GM18861 (cell line): ENCODE results near the gene TTC7B.

Source experiments
- ATAC-seq: cut with Tn5 transposase; IDR thresholded peaks from one replicate; pipeline ENCODE4 v1.9.1; 2021; ENCODE audit not compliant: unreplicated experiment

The TTC7B gene

DNA sequence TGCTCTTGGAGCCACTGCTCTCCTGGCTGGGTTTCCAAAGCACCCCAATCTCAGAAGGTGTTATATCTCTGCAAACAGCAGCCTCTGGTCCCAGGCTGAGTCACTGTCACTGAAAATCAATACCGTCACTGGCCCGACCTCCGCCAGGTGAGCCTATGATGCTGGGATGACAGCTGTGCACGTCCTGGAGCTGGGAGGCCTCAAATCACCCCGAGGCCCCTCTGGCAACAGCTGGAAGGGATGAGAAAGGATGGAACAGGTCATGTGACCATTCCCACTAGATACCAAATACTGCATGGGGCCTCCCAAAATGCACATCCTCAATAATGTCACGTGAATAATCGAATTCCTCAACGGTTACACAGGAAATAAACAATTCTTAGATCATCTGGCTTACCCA, 190.8 kb downstream of the TTC7B start:
- ATAC-seq: no peak

DNA sequence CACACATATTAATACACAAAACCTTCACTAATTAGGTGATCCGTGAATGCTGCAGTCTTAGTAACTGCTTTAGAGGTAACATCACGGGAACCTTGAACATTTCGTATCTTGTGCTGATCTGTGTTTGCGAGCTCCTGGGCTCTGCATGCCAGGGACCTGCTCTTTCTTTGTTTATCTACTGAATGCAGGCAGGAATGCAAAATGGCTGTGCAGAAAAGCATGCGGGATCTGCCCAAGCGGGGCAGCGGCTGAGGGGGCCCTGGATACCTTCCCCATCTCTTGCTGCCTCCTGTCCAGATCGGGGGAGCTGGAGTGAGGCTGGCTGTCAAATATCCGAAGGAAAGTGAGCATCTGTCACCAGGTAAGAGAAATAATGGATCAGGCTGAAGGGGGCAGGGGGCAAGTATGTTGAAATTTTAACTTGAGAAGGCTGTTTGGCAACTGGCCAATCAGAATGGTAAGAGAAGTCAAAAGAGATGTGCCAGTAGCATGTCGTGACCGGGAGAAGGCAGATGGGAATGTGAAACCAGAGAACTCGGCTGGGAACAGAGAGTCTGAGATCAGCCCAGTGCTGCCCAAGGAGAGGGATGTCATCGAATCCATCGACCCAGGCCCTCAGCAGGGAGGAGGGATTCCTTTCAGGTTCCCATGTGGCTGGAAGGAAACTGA, 191.4 kb downstream of the TTC7B start:
- ATAC-seq: no peak

DNA sequence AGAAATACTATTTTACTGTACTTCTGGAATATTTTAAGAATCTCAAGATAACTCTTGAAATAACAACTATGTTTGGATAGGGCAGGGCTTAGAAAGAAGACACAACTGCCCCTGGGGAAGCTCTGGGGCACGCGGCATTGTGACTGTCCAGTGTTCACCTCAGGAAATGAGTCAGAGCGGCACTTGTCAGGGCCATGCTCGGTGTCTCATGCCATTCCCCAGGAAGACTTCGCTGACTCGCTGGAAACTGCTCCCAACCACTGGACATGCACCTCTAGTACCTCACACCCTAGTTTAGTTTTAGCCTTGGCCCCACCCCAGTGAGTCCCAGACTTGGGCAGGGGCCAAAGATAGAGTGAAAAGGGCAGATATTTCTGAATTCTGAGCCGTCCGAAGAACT, 192.0 kb downstream of the TTC7B start:
- no peak for ATAC-seq

DNA sequence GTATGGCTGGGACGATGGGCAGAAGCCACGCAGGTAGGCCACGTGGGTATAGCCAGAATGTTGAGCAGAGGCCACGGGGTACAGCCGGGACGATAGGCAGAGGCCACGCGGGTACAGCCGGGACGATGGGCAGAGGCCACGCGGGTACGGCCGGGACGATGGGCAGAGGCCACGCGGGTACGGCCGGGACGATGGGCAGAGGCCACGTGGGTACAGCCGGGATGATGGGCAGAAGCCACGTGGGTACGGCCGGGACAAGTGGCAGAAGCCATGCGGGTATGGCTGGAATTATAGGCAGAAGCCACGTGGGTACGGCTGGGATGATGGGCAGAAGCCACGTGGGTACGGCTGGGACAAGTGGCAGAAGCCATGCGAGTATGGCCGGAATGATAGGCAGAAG, 195.0 kb downstream of the TTC7B start:
- ATAC-seq: no peak

DNA sequence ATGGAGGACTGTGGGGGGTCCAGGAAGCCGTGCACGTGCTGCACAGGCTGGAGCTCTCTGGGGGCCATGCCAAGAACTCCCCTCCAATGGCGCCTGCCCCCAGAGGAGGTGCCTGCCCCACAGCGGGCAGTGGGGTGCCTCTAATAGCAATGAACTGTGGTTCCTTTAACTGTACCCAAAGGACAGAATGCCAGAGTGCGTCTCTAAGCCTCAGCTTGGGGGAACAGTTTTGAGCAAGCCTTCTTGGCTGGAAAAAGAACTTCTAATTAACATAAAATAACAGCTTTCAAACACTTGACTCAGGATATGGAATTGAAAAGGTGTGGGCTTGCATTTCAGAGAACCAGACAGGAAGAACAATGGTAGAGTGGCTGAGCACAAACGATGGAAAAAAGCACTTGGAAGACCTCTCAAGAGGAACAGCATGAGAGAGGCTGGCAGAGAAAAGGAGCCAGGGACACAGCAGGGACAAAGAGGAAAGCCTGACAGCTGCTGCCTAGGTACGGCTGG, 195.6 kb downstream of the TTC7B start:
- no peak for ATAC-seq

DNA sequence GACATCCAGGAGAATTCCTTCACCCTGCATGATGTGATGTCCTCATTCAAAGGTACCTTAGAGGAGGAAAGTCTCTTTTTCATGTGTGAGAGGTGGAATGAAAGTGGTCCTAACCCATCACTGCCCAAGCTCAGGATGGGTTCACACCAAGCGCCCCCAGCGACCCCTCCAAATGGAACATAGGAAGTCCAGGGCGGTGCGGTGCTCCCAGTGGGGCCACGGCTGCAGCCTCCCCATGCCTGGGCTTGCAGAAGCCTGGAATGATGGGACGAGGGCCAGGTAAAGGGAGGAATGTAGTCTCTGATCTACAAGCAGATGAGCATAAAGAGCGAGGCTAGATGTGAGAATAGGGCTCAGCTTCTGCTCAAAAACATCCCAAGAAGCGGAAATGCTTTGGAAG, 196.3 kb downstream of the TTC7B start:
- ATAC-seq: no peak

DNA sequence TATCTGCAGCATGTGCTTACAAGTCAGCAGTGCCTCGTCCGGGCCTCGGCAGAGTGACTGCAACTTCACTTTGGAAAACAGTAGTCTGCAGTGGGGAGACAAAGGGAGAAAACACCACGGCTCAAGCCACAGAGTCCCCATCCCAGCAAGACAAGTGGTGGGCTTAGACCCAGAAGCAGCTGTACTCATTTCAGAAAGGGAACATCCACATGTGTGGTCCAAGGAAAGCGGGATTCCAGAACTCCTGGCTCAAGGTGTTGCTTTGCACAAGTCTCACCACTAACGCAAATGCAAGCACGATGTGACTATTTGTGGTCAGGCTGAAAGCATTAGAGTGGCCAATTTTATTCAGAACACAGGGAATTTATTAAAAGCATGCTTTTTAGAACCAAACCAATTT, 198.3 kb downstream of the TTC7B start:
- ATAC-seq: no peak

DNA sequence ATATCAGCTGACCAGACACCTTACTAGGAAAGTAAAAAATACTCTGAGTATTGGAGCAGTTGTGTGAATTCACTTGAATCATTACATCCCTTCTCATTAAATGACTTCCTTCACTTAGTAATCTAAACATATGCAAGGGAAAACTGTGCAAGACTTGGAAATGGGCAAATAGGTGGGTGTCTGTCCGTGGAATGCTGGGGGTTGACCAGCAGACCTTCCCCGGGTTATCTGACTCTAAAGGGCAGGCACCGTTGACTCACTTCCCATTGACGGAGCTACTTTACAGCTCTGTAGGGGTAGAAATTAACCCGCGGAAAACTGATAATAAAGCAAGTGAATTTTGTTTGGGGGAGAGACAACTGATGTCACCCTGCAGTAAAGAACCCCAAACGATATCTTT, 199.3 kb downstream of the TTC7B start:
- no peak for ATAC-seq

DNA sequence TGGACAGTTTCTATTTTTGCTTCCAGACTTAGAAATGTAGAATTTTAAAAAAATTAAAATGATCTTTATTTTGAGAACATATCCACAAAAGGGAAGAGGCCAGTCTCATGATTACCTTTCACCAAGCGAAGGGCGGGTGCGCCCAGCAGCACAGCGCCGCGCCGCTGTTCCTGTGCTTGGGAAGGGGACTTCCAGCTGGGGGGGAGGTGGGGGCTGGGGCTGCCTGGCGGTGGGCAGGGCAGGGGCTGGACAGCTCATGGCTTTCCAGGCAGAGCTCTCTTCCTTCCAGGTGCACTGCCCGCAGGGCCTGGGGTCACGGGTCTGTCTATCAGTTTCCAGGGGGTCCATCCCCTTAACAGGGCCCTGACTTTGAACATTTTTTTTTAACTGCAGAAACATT, 199.9 kb downstream of the TTC7B start:
- no peak for ATAC-seq

DNA sequence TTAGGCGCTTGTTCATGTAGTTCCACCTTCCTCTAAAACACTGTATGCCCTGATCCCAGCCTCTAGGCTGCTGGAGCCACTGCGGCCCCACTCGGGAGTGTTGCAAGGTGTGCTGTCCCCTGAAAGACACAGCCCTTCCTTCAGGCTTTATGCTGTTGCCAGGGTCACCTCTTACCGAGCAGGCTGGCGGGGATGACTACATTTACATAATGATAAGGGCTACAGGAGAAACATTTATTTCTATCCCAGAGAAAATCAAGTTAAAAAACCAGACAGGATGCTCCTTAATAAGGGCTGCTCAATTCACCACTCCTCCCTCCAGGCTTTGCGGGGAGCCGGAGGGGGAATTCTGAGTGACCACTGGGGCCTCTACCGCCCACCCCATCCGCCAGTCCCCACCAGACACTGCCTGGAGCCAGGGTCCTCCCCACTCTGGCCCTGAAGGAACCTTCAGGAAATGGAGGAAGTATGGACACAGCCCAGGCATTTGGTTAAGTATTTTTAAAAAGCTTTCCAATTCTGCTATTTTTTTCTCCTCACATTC, 200.6 kb downstream of the TTC7B start:
- no peak for ATAC-seq

DNA sequence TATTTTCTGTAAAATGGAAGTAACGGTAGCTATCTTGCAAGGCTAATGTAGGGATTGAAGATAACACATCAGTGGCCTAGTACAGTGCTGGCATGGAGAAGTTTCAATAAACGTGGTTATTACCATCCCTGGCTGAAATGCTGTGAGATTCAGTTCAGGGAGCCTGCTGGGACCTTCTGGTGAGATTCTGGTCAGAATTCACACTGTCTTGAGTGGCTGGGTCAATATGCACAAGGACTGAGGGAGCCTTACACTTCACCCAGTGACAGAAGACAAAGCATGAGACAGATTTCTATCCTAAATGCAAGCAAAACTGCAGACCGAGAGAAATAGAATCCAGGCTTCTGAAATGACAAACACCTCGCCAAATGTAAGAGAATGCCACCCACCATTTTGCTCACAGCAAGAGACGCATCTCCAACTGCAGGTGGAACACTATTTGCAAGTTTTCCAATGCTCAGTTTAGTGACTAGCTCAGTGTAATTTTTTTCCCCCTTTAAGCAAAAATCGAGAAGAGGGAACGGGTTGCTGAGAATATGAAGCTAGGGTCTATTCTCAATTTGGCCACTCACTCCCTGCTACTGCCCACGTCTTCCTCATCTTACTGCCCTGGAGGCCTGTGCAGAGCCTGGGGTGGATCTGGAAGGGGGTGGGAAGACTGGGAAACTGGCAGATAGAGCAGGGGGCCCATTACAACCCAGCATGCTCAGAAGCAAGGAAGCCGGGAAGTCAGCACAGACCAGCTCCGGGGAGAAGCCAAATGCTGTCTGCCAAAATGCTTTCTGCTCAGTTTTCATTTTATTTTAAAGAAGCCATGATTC, 201.3 kb downstream of the TTC7B start:
- no peak for ATAC-seq

DNA sequence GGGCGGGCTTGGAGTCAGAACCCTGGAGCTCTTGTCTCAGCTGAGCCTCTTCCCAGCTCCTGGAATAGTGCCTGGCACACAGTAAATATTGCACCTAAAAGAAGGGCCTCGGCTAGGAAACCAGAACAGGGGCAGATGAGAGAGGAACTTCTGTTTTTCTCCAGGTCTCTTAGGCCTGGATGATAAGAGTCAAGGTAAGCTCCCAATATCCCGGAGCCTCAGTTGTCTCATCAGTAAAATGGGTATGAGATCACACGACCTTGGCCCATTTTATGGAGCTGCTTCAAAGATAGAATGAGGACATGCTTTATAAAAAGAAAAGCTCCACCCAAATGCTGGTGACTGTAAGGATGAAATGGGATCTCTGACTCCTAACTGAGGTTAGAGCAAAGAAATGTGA, 202.2 kb downstream of the TTC7B start:
- ATAC-seq: no peak

DNA sequence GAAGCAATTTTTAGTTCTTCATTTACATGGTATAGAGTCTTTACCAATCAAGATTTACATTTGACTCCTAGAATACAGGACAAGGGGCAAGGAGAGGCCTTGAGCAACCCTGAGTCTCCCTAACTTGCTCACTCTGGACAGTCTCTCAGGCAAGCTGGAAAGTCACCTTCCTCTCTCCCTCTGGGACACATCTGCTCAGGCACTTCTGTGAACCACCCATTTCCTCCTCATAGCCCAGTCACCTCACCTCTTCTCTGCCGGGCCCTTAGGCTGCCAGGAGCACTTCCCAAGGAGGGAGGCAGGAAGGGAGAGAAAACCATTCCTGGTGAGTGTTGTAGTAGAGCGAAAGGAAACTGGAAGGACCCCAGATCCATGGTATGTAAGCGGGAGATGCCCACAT, 202.8 kb downstream of the TTC7B start:
- ATAC-seq: no peak

DNA sequence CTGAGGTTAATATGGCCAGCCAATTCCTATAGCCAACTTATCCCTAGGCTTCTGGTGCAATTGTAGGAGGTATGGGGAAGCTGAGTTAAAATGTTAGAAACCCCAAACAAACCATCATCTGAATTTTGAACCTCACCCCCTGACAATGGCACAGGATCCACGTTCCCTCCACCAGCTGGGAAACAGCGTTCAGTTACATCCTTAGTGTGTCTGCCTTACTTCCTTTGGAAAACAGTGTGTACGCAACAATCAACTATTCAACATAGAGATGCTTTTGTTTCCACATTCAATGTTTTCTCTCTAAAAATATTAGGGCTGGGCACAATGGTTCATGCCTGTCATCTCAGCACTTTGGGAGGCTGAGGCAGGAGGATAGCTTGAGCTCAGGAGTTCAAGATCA, 203.4 kb downstream of the TTC7B start:
- no peak for ATAC-seq

DNA sequence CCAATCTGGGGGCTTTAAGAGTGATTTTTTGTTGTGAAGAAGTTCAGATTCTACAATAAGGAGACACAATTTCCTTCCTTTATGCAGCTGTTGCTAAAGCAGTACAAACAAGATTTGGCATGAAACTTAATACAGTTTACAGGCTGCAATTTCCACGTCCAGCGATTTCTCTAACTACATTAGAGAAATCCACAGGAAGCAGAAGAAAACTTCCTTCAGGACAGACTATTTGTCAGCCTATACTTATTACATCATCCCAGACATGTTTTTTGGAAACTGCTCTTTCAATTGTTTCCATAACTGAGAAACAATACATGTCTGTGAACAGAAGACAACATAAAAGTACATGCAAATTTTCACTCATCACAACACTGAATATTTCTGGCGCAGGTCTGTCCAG, 204.3 kb downstream of the TTC7B start:
- ATAC-seq: no peak

DNA sequence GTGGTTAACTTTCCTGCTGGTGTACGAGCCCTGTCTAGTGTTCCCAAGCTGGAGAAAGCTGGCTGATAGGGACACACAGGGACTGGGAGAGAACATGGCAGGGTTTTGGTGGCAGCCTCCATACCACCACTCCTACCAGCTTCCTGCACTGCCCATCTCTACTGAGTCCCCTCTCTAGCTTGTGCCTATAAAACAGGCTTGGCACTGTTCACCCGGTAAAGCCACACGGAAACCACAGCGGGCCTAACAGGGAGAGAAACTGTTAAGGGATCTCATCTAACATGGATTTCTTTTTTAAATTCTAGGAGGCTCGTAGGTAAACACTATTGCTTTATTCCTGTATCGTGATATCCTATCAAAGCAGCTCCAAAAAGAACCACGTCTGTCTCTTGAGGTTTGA, 204.7 kb downstream of the TTC7B start:
- no peak for ATAC-seq

DNA sequence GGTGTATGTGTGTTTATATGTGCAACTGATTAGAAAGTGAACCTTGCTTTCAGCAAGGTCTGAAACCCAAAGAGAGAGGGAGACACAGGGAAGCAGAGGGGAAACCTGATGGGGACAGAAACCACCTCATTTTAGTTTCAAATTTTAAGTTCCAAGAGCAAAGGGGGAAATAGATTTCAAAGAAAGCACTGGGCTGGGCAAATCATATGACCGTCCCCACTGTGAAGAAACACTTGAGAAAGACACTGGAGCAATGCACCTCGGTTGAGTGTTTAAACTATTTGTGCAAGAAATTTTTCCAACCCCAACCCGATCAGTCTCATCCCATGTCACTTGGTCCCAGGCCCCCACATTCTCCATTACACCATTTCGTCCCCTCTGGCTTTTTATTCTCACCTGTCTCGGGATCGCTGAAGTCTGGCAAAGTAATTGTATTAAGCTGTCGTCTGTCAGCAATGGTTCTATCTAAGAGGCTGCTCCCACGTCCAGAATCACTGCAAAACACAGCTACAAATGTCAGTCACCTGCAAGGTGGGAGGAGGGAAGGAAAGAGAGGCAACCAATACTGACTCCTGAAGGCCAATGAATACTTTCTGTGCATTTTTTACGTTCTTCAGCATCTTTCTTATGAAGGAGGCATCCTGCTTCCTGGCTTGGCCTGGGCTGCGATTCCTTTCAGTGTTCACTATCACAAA, 205.7 kb downstream of the TTC7B start:
- ATAC-seq: no peak

DNA sequence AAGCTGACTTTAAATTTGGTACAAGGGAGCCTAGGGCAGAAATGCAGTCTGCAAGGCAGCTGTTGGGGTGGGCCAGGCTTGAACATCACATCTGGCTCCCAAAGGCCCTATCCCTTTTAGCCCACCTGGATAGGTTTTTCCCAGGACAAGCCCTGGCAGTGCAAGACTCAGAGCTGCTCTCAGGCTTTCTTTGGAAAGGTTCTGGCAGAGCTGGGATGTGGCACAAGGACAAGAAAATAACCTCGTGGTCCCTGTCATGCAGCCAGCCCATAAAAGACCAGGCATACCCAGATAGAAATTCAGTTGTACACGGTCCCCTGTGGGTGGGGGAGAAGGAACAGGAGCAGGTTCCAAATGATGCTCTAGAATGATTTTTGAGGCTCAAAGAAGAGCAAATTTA, 206.9 kb downstream of the TTC7B start:
- no peak for ATAC-seq

DNA sequence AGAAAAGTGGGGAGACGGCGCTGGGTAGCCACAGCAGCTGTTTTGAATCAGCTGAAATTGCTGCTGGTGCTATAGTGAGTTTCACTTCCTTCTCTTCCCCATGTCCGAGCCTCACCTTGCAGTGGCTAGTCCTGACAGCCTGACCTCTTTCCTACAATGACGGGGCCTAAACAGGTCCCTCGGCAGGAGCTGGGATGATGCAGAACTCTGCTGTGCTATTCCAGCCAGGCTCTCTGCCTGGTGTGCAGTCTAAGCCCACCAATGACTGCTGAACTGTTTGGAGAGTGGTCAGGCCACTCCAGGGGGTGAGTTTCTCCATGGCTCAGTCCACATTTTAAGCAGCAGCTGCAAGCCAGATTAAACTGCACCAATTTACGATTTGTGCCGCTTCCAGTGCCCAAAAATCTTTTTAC, 207.3 kb downstream of the TTC7B start:
- ATAC-seq: no peak

DNA sequence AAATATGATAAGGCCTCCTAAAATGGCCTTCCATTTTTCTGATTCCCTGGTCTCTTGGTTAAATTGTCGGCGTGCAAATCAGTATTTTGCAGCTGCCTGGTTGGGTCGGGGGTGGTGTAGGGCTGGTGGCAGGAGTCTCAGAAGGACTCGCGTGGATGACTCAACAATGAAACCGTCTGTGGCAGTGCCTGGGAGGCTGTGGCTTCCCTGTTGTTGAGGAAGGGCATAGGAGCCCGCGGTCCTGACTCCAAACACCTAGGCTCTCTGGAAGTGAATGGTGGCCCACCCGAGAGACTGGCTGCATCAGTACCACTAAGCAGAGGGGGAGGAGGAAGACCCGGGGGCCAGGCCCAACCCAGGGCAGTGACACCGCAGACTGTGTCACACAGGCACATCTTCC, 207.9 kb downstream of the TTC7B start:
- no peak for ATAC-seq

DNA sequence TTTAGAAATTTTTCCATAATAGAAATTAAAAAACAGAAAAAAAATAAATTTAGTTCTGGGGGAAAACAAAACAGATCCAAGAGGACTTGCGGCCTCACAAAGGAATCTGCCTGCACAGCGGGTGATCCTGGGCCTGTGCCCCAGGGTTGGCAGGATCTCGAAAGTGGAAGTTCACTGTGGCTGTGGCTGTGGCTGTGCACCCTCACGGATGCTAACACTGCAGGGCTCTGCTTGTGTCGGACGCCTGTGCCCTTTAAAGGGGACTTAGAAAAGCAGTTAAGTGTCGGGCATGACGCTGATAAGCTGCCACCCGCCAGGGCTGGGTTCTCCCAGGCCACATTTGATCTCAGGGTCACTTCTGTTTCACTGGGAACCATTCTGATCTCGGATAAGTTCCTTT, 209.1 kb downstream of the TTC7B start:
- no peak for ATAC-seq

DNA sequence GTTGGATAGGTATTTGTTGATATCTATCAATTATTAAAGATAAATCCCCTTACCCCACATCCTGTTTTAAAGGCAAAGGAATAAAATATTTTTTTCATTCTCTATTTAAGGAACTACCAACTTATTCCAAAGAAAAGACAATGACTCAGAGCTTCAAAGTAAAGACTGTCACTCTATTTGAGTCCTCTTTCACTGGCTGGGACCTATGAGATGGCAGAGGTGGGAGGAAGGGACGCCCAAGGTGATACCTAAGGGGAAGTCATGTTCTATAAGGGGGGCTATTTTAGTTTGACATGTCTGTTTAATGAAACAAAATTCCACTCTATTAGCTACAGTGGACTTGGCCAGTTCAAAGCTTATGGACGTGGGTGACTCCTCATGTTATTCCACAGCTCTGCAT, 209.8 kb downstream of the TTC7B start:
- ATAC-seq: no peak
